Fibroblast of the conjunctiva (primary cell): ENCODE data around the gene BCL2A1.
"Not testable (repeated sequence)": the region's sequence is repeated elsewhere in the genome, so short reads cannot be mapped to it uniquely, and the experiment has no call there.

ENCODE experiments used
- DNase-seq: peaks from one replicate; pipeline ENCODE4 v3.0.0-alpha.2; 2010; ENCODE audit warnings: low read depth

BCL2A1 gene

GRCh38 chr15:79989183-79989582, 18.2 kb upstream of the BCL2A1 start:
- DNase-seq, result no peak

- DNase-seq, result no peak
These were observed 17.6 kb upstream of the BCL2A1 start for GRCh38 chr15:79988448-79989117.

GRCh38 chr15:79987969-79988368, 17.0 kb upstream of the BCL2A1 start:
- no peak for DNase-seq

GRCh38 chr15:79987569-79987955, 16.6 kb upstream of the BCL2A1 start:
- DNase-seq, result no peak

- DNase-seq, result no peak
These were observed 10.9 kb upstream of the BCL2A1 start for GRCh38 chr15:79981831-79982455.

- peak; percentile 44 for DNase-seq
These were observed 7.9 kb upstream of the BCL2A1 start for GRCh38 chr15:79978655-79979514.

GRCh38 chr15:79978260-79978654, 7.3 kb upstream of the BCL2A1 start:
- no peak for DNase-seq

- no peak for DNase-seq
These were observed 6.5 kb upstream of the BCL2A1 start for GRCh38 chr15:79977431-79978054.

GRCh38 chr15:79973456-79974195, 2.6 kb upstream of the BCL2A1 start:
- no peak for DNase-seq

GRCh38 chr15:79972863-79973262, 1.9 kb upstream of the BCL2A1 start:
- no peak for DNase-seq

- DNase-seq, result no peak
These were observed 815 bp downstream of the BCL2A1 start for GRCh38 chr15:79970181-79970580.

- DNase-seq, result no peak
These were observed 1.9 kb downstream of the BCL2A1 start for GRCh38 chr15:79969146-79969545.

GRCh38 chr15:79967298-79968182, 3.5 kb downstream of the BCL2A1 start:
- DNase-seq, result no peak

- no peak for DNase-seq
These were observed 4.2 kb downstream of the BCL2A1 start for GRCh38 chr15:79966634-79967297.

GRCh38 chr15:79965846-79966630, 5.0 kb downstream of the BCL2A1 start:
- no peak for DNase-seq

GRCh38 chr15:79964232-79964805, 6.7 kb downstream of the BCL2A1 start:
- no peak for DNase-seq

- not testable (repeated sequence) for DNase-seq
These were observed 8.1 kb downstream of the BCL2A1 start for GRCh38 chr15:79962921-79963320.

GRCh38 chr15:79962178-79962577, 8.8 kb downstream of the BCL2A1 start:
- no peak for DNase-seq
